HCT116 (cell line): Measurements from ENCODE around the gene PROSER2. TPM values are rescaled to one million over a fixed set of nuclear protein-coding genes. Genes with fewer than 3 reads are reported as not detected.

Experiments used
- ATAC-seq: fragments of 200-7000 bp; cut with Tn5 transposase; 2 replicates; pipeline ENCODE4 v1.9.1; 2020; ENCODE audit warnings: mild to moderate bottlenecking, moderate library complexity
- BruUV-seq: library from RNA; stranded (reverse); fragments of 400-500 nt; replicated peaks from 2 replicates; lab custom pipeline; 2021; lab: Mats Ljungman, UMichigan
- CTCF ChIA-PET: fragments of 300-600 bp; sonication (Branson Sonifier 250); formaldehyde crosslinking; loops from one replicate; lab custom pipeline; 2021; ENCODE audit warnings: antibody characterized with exemption; lab: Charles Lee
- POLR2A ChIA-PET: fragments of 300-600, 350-600 bp; sonication (Branson Sonifier 250); formaldehyde crosslinking; loops from one replicate; lab custom pipeline; 2021; ENCODE audit warnings: antibody characterized with exemption; lab: Charles Lee
- RAD21 ChIA-PET, 2 experiments: fragments of 300-600 bp; sonication (Branson Sonifier 250); formaldehyde crosslinking; loops; one replicate each; lab custom pipeline; 2023; ENCODE audit warnings: low total read pairs in 2 of 2; ENCODE audit not compliant: uncharacterized antibody in 2 of 2, unreplicated experiment in 2 of 2, low non-redundant PET in 1 of 2; lab: Charles Lee
- DNase-seq: peaks from one replicate; pipeline ENCODE4 v3.0.0-alpha.2; 2010; ENCODE audit warnings: low read depth, low spot score
- H2AFZ ChIP-seq: fragments of 200-600 bp; shearing (Covaris generic), sonication (generic); 2 replicates; pipeline ENCODE4 v1.6.1; 2017; ENCODE audit warnings: low read depth, mixed run types, mixed read lengths, antibody characterized with exemption, low read length; ENCODE audit not compliant: poor library complexity, severe bottlenecking
- H3K27ac ChIP-seq: 2 replicates; pipeline ENCODE4 v1.5.1; 2012; ENCODE audit warnings: low read depth, low read length
- H3K27me3 ChIP-seq: fragments of 200-600 bp; sonication (generic); 2 replicates; pipeline ENCODE4 v1.6.1; 2016; ENCODE audit warnings: mixed run types, low read length, mixed read lengths; ENCODE audit not compliant: insufficient read depth
- H3K36me3 ChIP-seq, 2 experiments: fragments of 200-500 bp in 1 of 2; fragments of 200-600 bp in 1 of 2; sonication (Bioruptor generic) in 1 of 2; sonication (generic) in 1 of 2; 2 replicates each; pipeline versions ENCODE4 v1.5.1 to v1.6.1; 2014 to 2016; ENCODE audit warnings: low read length in 2 of 2, inconsistent platforms in 1 of 2, mixed read lengths in 1 of 2, mixed run types in 1 of 2; ENCODE audit not compliant: insufficient read depth in 2 of 2, control insufficient read depth in 1 of 2
- H3K4me1 ChIP-seq, 2 experiments: fragments of 200-600 bp in 1 of 2; sonication (generic) in 1 of 2; 2 replicates each; pipeline versions ENCODE4 v1.5.1 to v1.6.1; 2012 to 2017; ENCODE audit warnings: low read length in 2 of 2, inconsistent platforms in 1 of 2, mild to moderate bottlenecking in 1 of 2, mixed read lengths in 1 of 2, mixed run types in 1 of 2, moderate library complexity in 1 of 2; ENCODE audit not compliant: insufficient read depth in 2 of 2, control insufficient read depth in 1 of 2
- H3K4me2 ChIP-seq: fragments of 200-600 bp; sonication (generic); 2 replicates; pipeline ENCODE4 v1.6.1; 2017; ENCODE audit warnings: mixed run types, low read length, mixed read lengths
- H3K4me3 ChIP-seq, 2 experiments: fragments of 200-600 bp in 1 of 2; sonication (generic) in 1 of 2; replicated peaks in 1 of 2; 2 replicates each; pipeline ENCODE4 v1.5.1; 2011 to 2016; ENCODE audit warnings: low read length in 2 of 2, control low read depth in 1 of 2, low read depth in 1 of 2, mild to moderate bottlenecking in 1 of 2, mixed read lengths in 1 of 2, mixed run types in 1 of 2
- H3K79me2 ChIP-seq: fragments of 200-600 bp; sonication (generic); 2 replicates; pipeline ENCODE4 v1.6.1; 2017; ENCODE audit warnings: mild to moderate bottlenecking, mixed run types, low read length, moderate library complexity, mixed read lengths; ENCODE audit not compliant: insufficient read depth
- H3K9ac ChIP-seq: fragments of 200-600 bp; sonication (generic); 2 replicates; pipeline ENCODE4 v1.6.1; 2016; ENCODE audit warnings: low read length, mixed read lengths
- H3K9me2 ChIP-seq: fragments of 200-600 bp; sonication (generic), shearing (Covaris generic); 2 replicates; pipeline ENCODE4 v1.6.1; 2017; ENCODE audit warnings: mixed run types, mild to moderate bottlenecking, moderate library complexity; ENCODE audit not compliant: insufficient read depth
- H3K9me3 ChIP-seq, 2 experiments: fragments of 200-500 bp in 1 of 2; fragments of 200-600 bp in 1 of 2; sonication (Bioruptor generic) in 1 of 2; sonication (generic) in 1 of 2; 2 replicates each; pipeline ENCODE4 v1.6.1; 2014 to 2017; ENCODE audit warnings: low read length in 2 of 2, mixed read lengths in 2 of 2, inconsistent platforms in 1 of 2, low read depth in 1 of 2, mild to moderate bottlenecking in 1 of 2, mixed run types in 1 of 2, moderate library complexity in 1 of 2; ENCODE audit not compliant: control insufficient read depth in 1 of 2, insufficient read depth in 1 of 2
- H4K20me1 ChIP-seq: fragments of 200-600 bp; sonication (generic), shearing (Covaris generic); 2 replicates; pipeline ENCODE4 v1.6.1; 2017; ENCODE audit warnings: mixed run types, mild to moderate bottlenecking, moderate library complexity; ENCODE audit not compliant: insufficient read depth
- CBX3 ChIP-seq: IDR thresholded peaks from 2 replicates; pipeline ENCODE4 v1.6.1; 2012; ENCODE audit warnings: low read depth
- CTCF ChIP-seq, 3 experiments: fragments of 200-600 bp in 1 of 3; sonication (generic) in 1 of 3; IDR thresholded peaks in 2 of 3; conservative IDR thresholded peaks in 1 of 3; 2 replicates each; pipeline ENCODE4 v1.5.1; 2012 to 2017; ENCODE audit warnings: low read depth in 2 of 3, low read length in 2 of 3, antibody characterized with exemption in 1 of 3, borderline replicate concordance in 1 of 3, control low read depth in 1 of 3, mild to moderate bottlenecking in 1 of 3, mixed read lengths in 1 of 3, mixed run types in 1 of 3, moderate library complexity in 1 of 3; ENCODE audit not compliant: insufficient read depth in 1 of 3
- EGR1 ChIP-seq: IDR thresholded peaks from 2 replicates; pipeline ENCODE4 v1.6.1; 2012; ENCODE audit warnings: low read depth
- EZH2phosphoT487 ChIP-seq: fragments of 200-600 bp; IDR thresholded peaks from 2 replicates; pipeline ENCODE4 v1.6.1; 2018; ENCODE audit warnings: antibody characterized with exemption, borderline replicate concordance
- REST ChIP-seq: IDR thresholded peaks from 2 replicates; pipeline ENCODE4 v1.6.1; 2012; ENCODE audit warnings: low read depth
- SIN3A ChIP-seq: IDR thresholded peaks from 2 replicates; pipeline ENCODE4 v1.6.1; 2012; ENCODE audit warnings: low read depth
- SRF ChIP-seq: IDR thresholded peaks from 2 replicates; pipeline ENCODE4 v1.6.1; 2012; ENCODE audit warnings: low read depth
- YY1 ChIP-seq: IDR thresholded peaks from 2 replicates; pipeline ENCODE4 v1.6.1; 2011; ENCODE audit warnings: low read length, low read depth, moderate library complexity, mild to moderate bottlenecking; ENCODE audit not compliant: insufficient replicate concordance; ENCODE audit errors: extremely low read depth
- ZBTB33 ChIP-seq: IDR thresholded peaks from 2 replicates; pipeline ENCODE4 v1.6.1; 2011; ENCODE audit warnings: mild to moderate bottlenecking, low read length, moderate library complexity; ENCODE audit not compliant: insufficient replicate concordance; ENCODE audit errors: extremely low read depth
- ZNF274 ChIP-seq: fragments of 200-500 bp; sonication (Bioruptor generic); IDR thresholded peaks from 2 replicates; pipeline ENCODE4 v1.6.1; 2014; ENCODE audit warnings: mild to moderate bottlenecking, low read depth, low read length, inconsistent platforms
- intact Hi-C: fragments of 100-400 bp; cut with micrococcal nuclease; formaldehyde crosslinking; loops from 2 replicates; pipeline ENCODE4 v1.10.0; 2022
- total RNA-seq: library from RNA; stranded (reverse); gene quantifications from one replicate; pipeline ENCODE4 v1.2.1, GENCODE V29; 2021; ENCODE audit not compliant: unreplicated experiment

The PROSER2 gene
- total RNA-seq, 1 experiment from 2014 or later, result 46.2 TPM

GRCh38 chr10:11910102-11910501, 86.9 kb downstream of the PROSER2 start:
- no peak for DNase-seq
- no peak overlapping the region for H3K27ac ChIP-seq
- no peaks in the 10 kb centered on the region for H3K27me3 ChIP-seq
- no peaks in the 10 kb centered on the region for H3K36me3 ChIP-seq
- H3K9me2 ChIP-seq, result no peaks in the 10 kb centered on the region
- H3K4me1 ChIP-seq, result peaks cover 0 to 4% of the 10 kb centered on the region in 2 experiments; a peak in 2 of 4 replicates
- no peak overlapping the region for H3K9ac ChIP-seq
- CTCF ChIA-PET, result no interaction called here
- H3K4me2 ChIP-seq, result no peak overlapping the region
- RAD21 ChIA-PET, result no interaction called here
- ATAC-seq, result no peak
- intact Hi-C loops, result no loop called here
- no peak overlapping the region for H2AFZ ChIP-seq
- POLR2A ChIA-PET, result no interaction called here
- TF ChIP-seq ZBTB33, result no peak
- no peak for TF ChIP-seq CTCF (IDR thresholded peaks at IDR 0.05 in 2 of 3, conservative IDR thresholded peaks at IDR 0.05 in 1 of 3; ENCODE audit: borderline replicate concordance in 1 of 3, insufficient read depth in 1 of 3, low read depth in 2 of 3, low read length in 2 of 3)
- no peak for TF ChIP-seq ZNF274
- TF ChIP-seq SRF, result no peak
- TF ChIP-seq SIN3A, result no peak
- no peak for TF ChIP-seq CBX3
- no peak for TF ChIP-seq EZH2phosphoT487
- no peak for TF ChIP-seq EGR1
- TF ChIP-seq YY1, result no peak
- TF ChIP-seq REST, result no peak
- H3K9me3 ChIP-seq, result no peaks in the 10 kb centered on the region
- H3K4me3 ChIP-seq, result no peak overlapping the region
- H3K79me2 ChIP-seq, result no peaks in the 10 kb centered on the region
- no peaks in the 10 kb centered on the region for H4K20me1 ChIP-seq
- BruUV-seq, result no TSS peak
